ENCODE data around the gene ZSWIM6.

The ZSWIM6 gene

GRCh38 chr5:61563401-61563800 is 231.3 kb downstream of the ZSWIM6 start:
- TF ChIP-seq CTCF (IDR thresholded peaks at IDR 0.05) = no peak

- no peak for TF ChIP-seq CTCF (IDR thresholded peaks at IDR 0.05)
Observed at GRCh38 chr5:61567337-61567736, 235.3 kb downstream of the ZSWIM6 start.

- TF ChIP-seq CTCF (IDR thresholded peaks at IDR 0.05) = no peak
Observed at GRCh38 chr5:61569353-61569752, 237.3 kb downstream of the ZSWIM6 start.

- TF ChIP-seq CTCF (IDR thresholded peaks at IDR 0.05) = no peak
Observed at GRCh38 chr5:61570767-61571166, 238.7 kb downstream of the ZSWIM6 start.

- no peak for TF ChIP-seq CTCF (IDR thresholded peaks at IDR 0.05)
Observed at GRCh38 chr5:61572959-61573358, 240.9 kb downstream of the ZSWIM6 start.

GRCh38 chr5:61575103-61575502 is 243.0 kb downstream of the ZSWIM6 start:
- TF ChIP-seq CTCF (IDR thresholded peaks at IDR 0.05) = no peak

- no peak for TF ChIP-seq CTCF (IDR thresholded peaks at IDR 0.05)
Observed at GRCh38 chr5:61575581-61575980, 243.5 kb downstream of the ZSWIM6 start.

- no peak for TF ChIP-seq CTCF (IDR thresholded peaks at IDR 0.05)
Observed at GRCh38 chr5:61576556-61576955, 244.5 kb downstream of the ZSWIM6 start.
